ENCODE data around the gene DEFB112. TPM values are rescaled to one million over a fixed set of nuclear protein-coding genes. Genes with fewer than 3 reads are reported as not detected.

Gene DEFB112
- total RNA-seq, 2 donors from 2014 or later, result not detected

DNA sequence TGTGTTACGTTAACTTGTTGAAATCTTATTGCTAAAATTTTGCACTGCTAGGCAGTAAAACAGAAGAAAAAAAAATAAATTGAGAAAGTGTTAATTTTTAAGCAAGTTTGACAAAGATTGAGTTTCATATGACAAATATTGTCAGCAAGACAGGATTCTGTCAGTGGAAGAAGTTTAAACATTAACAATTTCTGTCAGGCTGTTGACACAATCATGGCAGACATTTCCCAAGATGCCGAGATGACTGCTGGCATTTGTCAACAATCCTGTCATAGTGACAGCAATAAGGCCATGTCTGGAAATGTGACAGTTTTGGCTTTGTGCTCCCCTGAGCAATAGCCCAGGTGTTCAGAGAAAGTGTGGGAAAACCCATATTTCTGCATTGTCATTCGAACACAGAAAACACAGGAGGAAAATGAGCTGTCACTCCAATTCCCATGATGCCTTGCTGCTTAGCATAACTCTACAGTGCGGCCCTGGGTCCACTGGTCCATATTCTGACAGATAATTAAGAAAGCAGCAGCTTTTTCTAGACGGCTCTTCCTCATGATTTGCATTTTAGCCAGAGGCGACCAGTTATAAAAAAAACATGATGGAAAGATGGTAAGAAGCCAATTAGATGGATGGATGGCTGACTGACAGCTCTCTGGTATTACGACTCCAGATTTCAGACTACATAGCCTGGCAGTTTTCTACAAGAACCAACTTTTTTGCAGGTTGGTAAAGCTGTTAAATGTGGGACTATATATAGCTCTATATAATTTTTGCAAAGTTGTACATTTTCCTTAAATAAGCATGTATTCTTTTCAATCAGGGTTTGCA is 43.6 kb upstream of the DEFB112 start:
- Histone ChIP-seq H3K27ac (no peak overlapping the region), H3K36me3 (no peaks in the 10 kb centered on the region), H3K27me3 (replicated peaks; ENCODE audit: insufficient read depth) (no peaks in the 10 kb centered on the region), H3K9me3 (no peaks in the 10 kb centered on the region), H3K4me1 (ENCODE audit: control insufficient read depth in 1 of 2, low read depth in 2 of 2) (no peaks in the 10 kb centered on the region), H3K4me3 (no peak overlapping the region)
- DNase-seq (ENCODE audit: low spot score), result no peak
- TF ChIP-seq, protein P1, sequence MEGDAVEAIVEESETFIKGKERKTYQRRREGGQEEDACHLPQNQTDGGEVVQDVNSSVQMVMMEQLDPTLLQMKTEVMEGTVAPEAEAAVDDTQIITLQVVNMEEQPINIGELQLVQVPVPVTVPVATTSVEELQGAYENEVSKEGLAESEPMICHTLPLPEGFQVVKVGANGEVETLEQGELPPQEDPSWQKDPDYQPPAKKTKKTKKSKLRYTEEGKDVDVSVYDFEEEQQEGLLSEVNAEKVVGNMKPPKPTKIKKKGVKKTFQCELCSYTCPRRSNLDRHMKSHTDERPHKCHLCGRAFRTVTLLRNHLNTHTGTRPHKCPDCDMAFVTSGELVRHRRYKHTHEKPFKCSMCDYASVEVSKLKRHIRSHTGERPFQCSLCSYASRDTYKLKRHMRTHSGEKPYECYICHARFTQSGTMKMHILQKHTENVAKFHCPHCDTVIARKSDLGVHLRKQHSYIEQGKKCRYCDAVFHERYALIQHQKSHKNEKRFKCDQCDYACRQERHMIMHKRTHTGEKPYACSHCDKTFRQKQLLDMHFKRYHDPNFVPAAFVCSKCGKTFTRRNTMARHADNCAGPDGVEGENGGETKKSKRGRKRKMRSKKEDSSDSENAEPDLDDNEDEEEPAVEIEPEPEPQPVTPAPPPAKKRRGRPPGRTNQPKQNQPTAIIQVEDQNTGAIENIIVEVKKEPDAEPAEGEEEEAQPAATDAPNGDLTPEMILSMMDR (IDR thresholded peaks at IDR 0.05), result no peak
- ATAC-seq (ENCODE audit: insufficient number of reproducible peaks, low FRiP score, low read depth), result no peak

DNA sequence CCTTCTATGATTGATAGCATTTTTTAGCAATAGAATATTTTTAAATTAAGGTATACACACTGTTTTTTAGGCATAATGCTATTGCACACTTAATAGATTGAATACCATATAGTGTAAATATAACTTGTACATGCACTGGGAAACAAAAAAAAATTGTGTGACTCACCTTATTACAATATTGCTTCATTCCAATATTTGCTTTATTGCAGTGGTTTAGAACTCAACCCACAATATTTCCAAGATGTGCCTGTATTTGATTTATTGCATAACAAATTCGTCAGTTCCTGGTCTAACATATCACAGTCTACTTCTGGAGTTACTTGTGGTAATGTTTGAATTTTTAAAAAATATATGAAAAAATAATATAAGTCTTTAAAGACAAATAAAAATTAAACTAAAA is 41.9 kb upstream of the DEFB112 start:
- no peak overlapping the region for H3K4me3 ChIP-seq
- TF ChIP-seq, protein P1 (IDR thresholded peaks at IDR 0.05), result no peak
- H3K27me3 ChIP-seq (replicated peaks; ENCODE audit: insufficient read depth), result no peaks in the 10 kb centered on the region
- H3K36me3 ChIP-seq, result no peaks in the 10 kb centered on the region
- DNase-seq (ENCODE audit: low spot score) (no peak), ATAC-seq (ENCODE audit: insufficient number of reproducible peaks, low FRiP score, low read depth) (no peak)
- H3K27ac ChIP-seq, result no peak overlapping the region
- no peaks in the 10 kb centered on the region for H3K9me3 ChIP-seq
- no peaks in the 10 kb centered on the region for H3K4me1 ChIP-seq (ENCODE audit: control insufficient read depth in 1 of 2, low read depth in 2 of 2)

DNA sequence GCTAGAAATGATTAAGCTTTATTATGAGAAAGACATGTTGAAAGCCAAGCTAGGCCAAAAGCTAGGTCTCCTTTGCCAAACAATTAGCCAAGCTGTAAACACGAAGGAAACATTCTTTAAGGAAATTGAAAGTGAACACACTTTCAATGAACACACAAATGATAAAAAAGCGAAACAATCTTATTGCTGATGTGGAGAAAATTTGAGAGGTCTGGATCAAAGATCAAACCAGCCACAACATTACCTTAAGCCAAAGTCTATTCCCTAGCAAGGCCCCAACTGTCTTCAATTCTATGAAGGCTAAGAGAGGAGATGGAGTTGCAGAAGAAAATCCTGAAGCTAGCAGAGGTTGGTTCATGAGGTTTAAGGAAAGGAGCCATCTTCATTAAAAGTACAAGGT is 40.2 kb upstream of the DEFB112 start:
- no peak for ATAC-seq (ENCODE audit: insufficient number of reproducible peaks, low FRiP score, low read depth)

DNA sequence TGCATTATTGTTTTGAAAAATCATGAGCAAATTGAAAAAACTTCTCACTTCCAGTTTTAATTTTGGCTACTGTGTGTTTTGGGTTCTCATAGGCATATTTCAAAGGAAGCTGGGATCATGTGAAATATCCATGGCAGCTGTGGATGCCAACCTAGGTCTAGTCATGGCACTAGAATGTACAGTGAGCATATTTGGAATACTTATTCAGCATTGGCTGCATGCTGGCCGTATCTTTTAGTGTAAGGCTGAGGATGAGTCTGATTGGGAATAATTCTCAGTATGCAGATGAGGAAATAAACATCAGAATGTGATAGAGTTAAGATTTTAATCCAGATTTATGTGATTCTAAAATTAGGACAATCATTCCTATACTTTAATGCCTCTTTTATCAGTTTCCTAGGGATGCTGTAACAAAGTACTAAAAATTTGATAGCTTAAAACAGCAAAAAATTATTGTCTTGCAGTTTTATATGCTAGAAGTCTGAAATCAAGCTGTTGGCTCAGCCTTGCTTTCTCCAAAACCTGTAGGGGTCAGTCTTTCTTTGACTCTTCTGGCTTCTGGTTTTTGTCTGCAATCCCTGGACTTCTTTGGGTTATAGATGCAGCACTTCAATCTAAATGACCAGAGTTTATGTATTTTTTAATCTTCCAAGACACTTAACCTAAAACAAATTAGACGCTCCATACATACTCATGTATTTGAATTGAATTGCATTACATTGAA is 37.7 kb upstream of the DEFB112 start:
- Histone ChIP-seq H3K36me3 (no peaks in the 10 kb centered on the region), H3K9me3 (no peaks in the 10 kb centered on the region), H3K27me3 (replicated peaks; ENCODE audit: insufficient read depth) (no peaks in the 10 kb centered on the region), H3K4me3 (no peak overlapping the region), H3K27ac (no peak overlapping the region), H3K4me1 (ENCODE audit: control insufficient read depth in 1 of 2, low read depth in 2 of 2) (no peaks in the 10 kb centered on the region)
- TF ChIP-seq, protein P1 (IDR thresholded peaks at IDR 0.05), result no peak
- ATAC-seq (ENCODE audit: insufficient number of reproducible peaks, low FRiP score, low read depth) (no peak), DNase-seq (ENCODE audit: low spot score) (no peak)

More for the DNA sequence above, 40.2 kb upstream of the DEFB112 start:
- no peaks in the 10 kb centered on the region for H3K9me3 ChIP-seq
- no peak overlapping the region for H3K4me3 ChIP-seq
- no peaks in the 10 kb centered on the region for H3K4me1 ChIP-seq (ENCODE audit: control insufficient read depth in 1 of 2, low read depth in 2 of 2)
- TF ChIP-seq, protein P1 (IDR thresholded peaks at IDR 0.05), result no peak
- no peak for DNase-seq (ENCODE audit: low spot score)
- H3K27me3 ChIP-seq (replicated peaks; ENCODE audit: insufficient read depth), result no peaks in the 10 kb centered on the region
- H3K27ac ChIP-seq, result no peak overlapping the region
- H3K36me3 ChIP-seq, result no peaks in the 10 kb centered on the region

DNA sequence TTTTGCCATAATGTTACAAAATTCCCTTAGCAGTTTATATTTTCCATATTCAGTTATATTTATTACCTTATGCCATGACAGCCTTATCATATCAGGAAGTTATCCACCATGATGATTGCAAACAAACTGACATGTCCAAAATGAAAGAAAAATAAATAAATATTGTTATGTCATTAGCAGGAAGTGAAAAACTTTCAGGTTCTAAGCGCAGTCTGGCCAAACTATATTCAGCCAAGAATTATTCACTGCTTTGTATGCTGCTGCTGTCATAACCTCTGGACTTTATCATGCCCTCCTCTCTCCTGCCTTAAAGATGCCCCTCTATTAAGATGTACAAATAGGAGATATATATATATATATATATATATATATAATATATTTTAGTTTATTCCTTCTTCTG is 27.7 kb upstream of the DEFB112 start:
- H3K9me3 ChIP-seq, result no peaks in the 10 kb centered on the region
- H3K4me1 ChIP-seq (ENCODE audit: control insufficient read depth in 1 of 2, low read depth in 2 of 2), result no peaks in the 10 kb centered on the region
- H3K27me3 ChIP-seq (replicated peaks; ENCODE audit: insufficient read depth), result no peaks in the 10 kb centered on the region
- TF ChIP-seq, protein P1 (IDR thresholded peaks at IDR 0.05), result no peak
- no peak overlapping the region for H3K4me3 ChIP-seq
- no peaks in the 10 kb centered on the region for H3K36me3 ChIP-seq
- H3K27ac ChIP-seq, result no peak overlapping the region
- no peak for DNase-seq (ENCODE audit: low spot score)
- no peak for ATAC-seq (ENCODE audit: insufficient number of reproducible peaks, low FRiP score, low read depth)
